IPS-15b (cell line): ENCODE results near the gene RNU6-9.
A peak's percentile ranks its signal among the peaks of the same experiment; 100 is the strongest.
"Not testable (repeated sequence)": the region's sequence is repeated elsewhere in the genome, so short reads cannot be mapped to it uniquely, and the experiment has no call there.

ENCODE experiments used
- H3K27me3 ChIP-seq: one replicate; pipeline ENCODE4 v1.6.1; 2013; ENCODE audit warnings: low read length; ENCODE audit not compliant: control insufficient read depth, insufficient read depth
- H3K36me3 ChIP-seq: one replicate; pipeline ENCODE4 v1.6.1; 2013; ENCODE audit warnings: low read length; ENCODE audit not compliant: control insufficient read depth, insufficient read depth
- H3K4me1 ChIP-seq: one replicate; pipeline ENCODE4 v1.6.1; 2013; ENCODE audit warnings: mild to moderate bottlenecking, low read length; ENCODE audit not compliant: control insufficient read depth, insufficient read depth
- H3K4me3 ChIP-seq: one replicate; pipeline ENCODE4 v1.5.1; 2013; ENCODE audit warnings: low read depth, low read length
- H3K9ac ChIP-seq: one replicate; pipeline ENCODE4 v1.6.1; 2013; ENCODE audit warnings: low read depth, mild to moderate bottlenecking, low read length
- H3K9me3 ChIP-seq: one replicate; pipeline ENCODE4 v1.6.1; 2013; ENCODE audit warnings: mild to moderate bottlenecking, low read length; ENCODE audit not compliant: control insufficient read depth, insufficient read depth

RNU6-9 gene

DNA sequence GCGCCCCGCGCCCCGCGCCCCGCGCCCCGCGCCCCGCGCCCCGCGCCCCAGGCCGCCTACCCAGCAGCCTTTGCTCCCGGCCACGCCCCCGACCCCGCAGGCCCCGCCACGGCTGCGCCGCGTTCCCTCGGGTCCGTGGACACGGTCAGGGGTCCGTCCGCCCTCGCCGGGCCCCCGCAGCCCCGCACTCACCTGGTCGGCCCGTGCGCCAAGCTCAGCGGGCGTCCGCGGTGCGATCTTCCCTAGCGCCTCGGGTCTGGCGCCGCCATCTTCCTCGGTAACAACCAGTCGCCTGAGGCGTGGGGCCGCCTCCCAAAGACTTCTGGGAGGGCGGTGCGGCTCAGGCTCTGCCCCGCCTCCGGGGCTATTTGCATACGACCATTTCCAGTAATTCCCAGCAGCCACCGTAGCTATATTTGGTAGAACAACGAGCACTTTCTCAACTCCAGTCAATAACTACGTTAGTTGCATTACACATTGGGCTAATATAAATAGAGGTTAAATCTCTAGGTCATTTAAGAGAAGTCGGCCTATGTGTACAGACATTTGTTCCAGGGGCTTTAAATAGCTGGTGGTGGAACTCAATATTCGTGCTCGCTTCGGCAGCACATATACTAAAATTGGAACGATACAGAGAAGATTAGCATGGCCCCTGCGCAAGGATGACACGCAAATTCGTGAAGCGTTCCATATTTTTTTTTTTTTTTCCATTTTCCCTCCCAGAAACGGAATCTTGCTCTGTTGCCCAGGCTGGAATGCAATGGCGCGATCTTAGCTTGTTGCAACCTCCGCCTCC lies at the start of gene RNU6-9, which contains the start of gene MED16:
Gene RNU6-9, plus strand, starts transcription at position 591 of the 796 bp plus-strand sequence.
Gene MED16, minus strand, starts transcription at position 294 of the 796 bp plus-strand sequence. CDS start 2,056 bp downstream, outside the sequence.
- H3K9me3 ChIP-seq = no peaks in the 10 kb centered on the region
- H3K9ac ChIP-seq = peak within 1 kb of the TSS; percentile 88
- H3K4me3 ChIP-seq = peak within 1 kb of the TSS; percentile 73
- no peaks in the 10 kb centered on the region for H3K27me3 ChIP-seq
- H3K4me1 ChIP-seq = no peaks in the 10 kb centered on the region
- peaks cover 33% of the 10 kb centered on the region for H3K36me3 ChIP-seq

- no peaks in the 10 kb centered on the region for H3K9me3 ChIP-seq
- H3K4me1 ChIP-seq = no peaks in the 10 kb centered on the region
- H3K9ac ChIP-seq = no peak overlapping the region
- H3K27me3 ChIP-seq = peaks cover 2% of the 10 kb centered on the region
- H3K36me3 ChIP-seq = no peaks in the 10 kb centered on the region
- H3K4me3 ChIP-seq = peak overlapping the region; percentile 39
These were observed 49.3 kb upstream of the RNU6-9 start for GRCh38 chr19:843836-844545.

DNA sequence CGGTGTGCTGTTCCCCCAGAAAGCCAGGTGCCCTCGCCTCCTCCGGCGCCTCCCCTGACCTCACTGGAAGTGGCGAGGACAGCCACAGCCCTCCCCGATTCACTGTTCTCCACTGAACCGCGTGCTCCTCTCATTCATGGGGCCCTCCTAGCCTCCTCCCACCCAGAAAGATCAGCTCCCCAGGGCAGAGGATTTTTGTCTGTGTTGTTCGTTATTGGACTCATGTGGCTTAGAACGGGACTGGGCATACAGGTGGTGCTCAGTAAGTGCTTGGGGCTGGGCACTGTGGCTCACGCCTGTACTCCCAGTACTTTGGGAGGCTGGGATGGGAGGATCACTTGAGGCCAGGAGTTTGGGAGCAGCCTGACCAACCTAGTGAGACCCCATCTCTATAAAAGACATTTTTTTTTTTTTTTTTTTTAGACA lies 48.7 kb upstream of the RNU6-9 start:
- no peaks in the 10 kb centered on the region for H3K36me3 ChIP-seq
- no peak overlapping the region for H3K4me3 ChIP-seq
- no peak overlapping the region for H3K9ac ChIP-seq
- H3K27me3 ChIP-seq = peaks cover 2% of the 10 kb centered on the region
- no peaks in the 10 kb centered on the region for H3K9me3 ChIP-seq
- no peaks in the 10 kb centered on the region for H3K4me1 ChIP-seq

DNA sequence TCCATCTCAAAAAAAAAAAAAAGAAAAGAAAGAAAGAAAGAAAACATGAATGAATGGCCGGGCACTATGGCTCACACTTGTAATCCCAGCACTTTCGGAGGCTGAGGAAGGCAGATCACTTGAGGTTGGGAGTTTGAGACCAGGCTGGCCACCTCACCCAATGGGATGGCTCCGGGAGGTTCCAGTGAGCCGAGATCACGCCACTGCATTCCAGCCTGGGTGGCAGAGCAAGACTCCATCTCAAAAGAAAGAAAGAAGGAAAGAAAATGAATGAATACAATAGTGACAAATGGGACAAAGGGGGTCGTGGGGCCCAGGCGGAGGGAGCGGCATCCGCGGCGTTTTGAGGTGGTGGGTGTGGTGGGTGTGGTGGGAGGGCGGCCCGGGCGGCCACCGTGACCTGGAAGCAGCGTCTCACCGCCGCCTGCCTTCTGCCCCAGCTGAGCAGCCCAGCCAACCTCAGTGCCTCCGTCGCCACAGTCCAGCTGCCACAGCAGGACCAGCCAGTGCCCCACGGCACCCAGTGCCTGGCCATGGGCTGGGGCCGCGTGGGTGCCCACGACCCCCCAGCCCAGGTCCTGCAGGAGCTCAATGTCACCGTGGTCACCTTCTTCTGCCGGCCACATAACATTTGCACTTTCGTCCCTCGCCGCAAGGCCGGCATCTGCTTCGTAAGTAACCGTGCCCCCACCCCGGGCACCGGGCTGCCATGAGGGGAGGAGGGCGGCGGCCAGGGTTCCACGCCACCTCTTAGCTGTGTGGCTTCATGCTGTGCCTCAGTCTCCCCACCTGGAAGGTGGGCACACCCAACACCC lies 47.4 kb upstream of the RNU6-9 start:
- Histone ChIP-seq H3K36me3 (no peaks in the 10 kb centered on the region), H3K27me3 (peaks cover 2% of the 10 kb centered on the region), H3K4me1 (no peaks in the 10 kb centered on the region), H3K9me3 (no peaks in the 10 kb centered on the region), H3K4me3 (no peak overlapping the region), H3K9ac (no peak overlapping the region)

- no peaks in the 10 kb centered on the region for H3K36me3 ChIP-seq
- H3K9ac ChIP-seq = no peak overlapping the region
- H3K9me3 ChIP-seq = no peaks in the 10 kb centered on the region
- no peak overlapping the region for H3K4me3 ChIP-seq
- no peaks in the 10 kb centered on the region for H3K4me1 ChIP-seq
- H3K27me3 ChIP-seq = no peaks in the 10 kb centered on the region
These were observed 44.8 kb upstream of the RNU6-9 start for GRCh38 chr19:848386-848921.

DNA sequence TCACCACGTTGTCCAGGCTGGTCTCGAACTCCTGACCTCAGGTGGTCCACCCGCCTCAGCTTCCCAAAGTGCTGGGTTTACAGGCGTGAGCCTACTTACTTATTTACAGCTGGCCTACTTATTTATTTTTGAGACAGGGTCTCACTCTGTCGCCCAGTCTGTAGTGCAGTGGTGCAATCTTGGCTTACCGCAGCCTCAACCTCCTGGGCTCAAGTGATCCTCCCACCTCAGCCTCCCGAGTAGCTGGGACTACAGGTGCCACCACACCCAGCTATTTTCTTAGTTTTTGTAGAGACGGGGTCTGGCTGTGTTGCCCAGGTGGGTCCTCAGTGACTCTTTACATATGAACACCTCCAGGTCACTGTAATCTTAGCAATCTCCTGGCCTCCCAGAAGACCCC lies 44.1 kb upstream of the RNU6-9 start:
- not testable (repeated sequence) for H3K36me3 ChIP-seq, H3K27me3 ChIP-seq, H3K9ac ChIP-seq, H3K4me1 ChIP-seq, H3K9me3 ChIP-seq, H3K4me3 ChIP-seq

GRCh38 chr19:850221-850978 lies 42.9 kb upstream of the RNU6-9 start:
- no peaks in the 10 kb centered on the region for H3K9me3 ChIP-seq
- H3K27me3 ChIP-seq = no peaks in the 10 kb centered on the region
- no peak overlapping the region for H3K9ac ChIP-seq
- H3K4me3 ChIP-seq = no peak overlapping the region
- no peaks in the 10 kb centered on the region for H3K36me3 ChIP-seq
- H3K4me1 ChIP-seq = no peaks in the 10 kb centered on the region

DNA sequence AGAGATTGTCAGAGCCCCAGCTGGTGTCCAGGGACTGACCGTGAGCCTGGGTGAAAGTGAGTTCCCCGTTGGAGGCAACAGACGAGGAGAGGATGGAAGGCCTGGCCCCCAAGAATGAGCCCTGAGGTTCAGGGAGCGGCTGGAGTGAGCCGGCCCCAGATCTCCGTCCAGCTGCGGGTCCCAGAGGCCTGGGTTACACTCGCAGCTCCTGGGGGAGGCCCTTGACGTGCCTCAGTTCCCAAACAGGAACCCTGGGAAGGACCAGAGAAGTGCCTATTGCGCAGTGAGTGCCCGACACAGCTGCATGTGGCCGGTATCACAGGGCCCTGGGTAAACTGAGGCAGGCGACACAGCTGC lies 42.3 kb upstream of the RNU6-9 start:
- H3K36me3 ChIP-seq = no peaks in the 10 kb centered on the region
- H3K27me3 ChIP-seq = no peaks in the 10 kb centered on the region
- no peaks in the 10 kb centered on the region for H3K4me1 ChIP-seq
- H3K4me3 ChIP-seq = no peak overlapping the region
- no peak overlapping the region for H3K9ac ChIP-seq
- no peaks in the 10 kb centered on the region for H3K9me3 ChIP-seq

DNA sequence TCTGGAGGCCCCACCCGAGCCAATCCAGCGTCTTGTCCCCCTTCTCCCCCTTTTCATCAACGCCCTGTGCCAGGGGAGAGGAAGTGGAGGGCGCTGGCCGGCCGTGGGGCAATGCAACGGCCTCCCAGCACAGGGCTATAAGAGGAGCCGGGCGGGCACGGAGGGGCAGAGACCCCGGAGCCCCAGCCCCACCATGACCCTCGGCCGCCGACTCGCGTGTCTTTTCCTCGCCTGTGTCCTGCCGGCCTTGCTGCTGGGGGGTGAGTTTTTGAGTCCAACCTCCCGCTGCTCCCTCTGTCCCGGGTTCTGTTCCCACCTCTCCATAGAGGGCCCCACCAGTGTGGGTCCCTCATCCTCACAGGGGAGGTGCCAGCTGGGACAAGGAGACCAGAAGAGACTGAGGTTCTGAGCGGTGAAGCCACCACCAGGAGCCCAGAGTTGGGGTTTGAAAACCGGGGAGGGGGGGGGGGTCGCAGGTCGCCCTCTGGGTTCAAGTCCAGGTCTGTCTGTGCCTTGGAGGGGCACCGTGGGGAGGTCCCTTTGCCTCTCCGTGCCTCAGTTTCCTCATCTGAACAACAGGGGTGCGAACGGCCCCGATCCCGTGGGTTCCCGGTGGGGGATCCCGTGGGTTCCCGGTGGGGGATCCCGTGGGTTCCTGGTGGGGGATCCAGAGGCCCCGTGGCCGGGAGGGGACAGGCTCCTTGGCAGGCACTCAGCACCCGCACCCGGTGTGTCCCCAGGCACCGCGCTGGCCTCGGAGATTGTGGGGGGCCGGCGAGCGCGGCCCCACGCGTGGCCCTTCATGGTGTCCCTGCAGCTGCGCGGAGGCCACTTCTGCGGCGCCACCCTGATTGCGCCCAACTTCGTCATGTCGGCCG lies 40.9 kb upstream of the RNU6-9 start, which contains the start of gene ELANE:
Gene ELANE, plus strand, starts transcription at position 168 of the 878 bp plus-strand sequence. Its CDS starts 26 bp downstream, at position 194.
- H3K9me3 ChIP-seq = no peaks in the 10 kb centered on the region
- no peaks in the 10 kb centered on the region for H3K27me3 ChIP-seq
- H3K36me3 ChIP-seq = no peaks in the 10 kb centered on the region
- no peak within 1 kb of the TSS for H3K4me3 ChIP-seq
- H3K9ac ChIP-seq = no peak within 1 kb of the TSS
- H3K4me1 ChIP-seq = no peaks in the 10 kb centered on the region

DNA sequence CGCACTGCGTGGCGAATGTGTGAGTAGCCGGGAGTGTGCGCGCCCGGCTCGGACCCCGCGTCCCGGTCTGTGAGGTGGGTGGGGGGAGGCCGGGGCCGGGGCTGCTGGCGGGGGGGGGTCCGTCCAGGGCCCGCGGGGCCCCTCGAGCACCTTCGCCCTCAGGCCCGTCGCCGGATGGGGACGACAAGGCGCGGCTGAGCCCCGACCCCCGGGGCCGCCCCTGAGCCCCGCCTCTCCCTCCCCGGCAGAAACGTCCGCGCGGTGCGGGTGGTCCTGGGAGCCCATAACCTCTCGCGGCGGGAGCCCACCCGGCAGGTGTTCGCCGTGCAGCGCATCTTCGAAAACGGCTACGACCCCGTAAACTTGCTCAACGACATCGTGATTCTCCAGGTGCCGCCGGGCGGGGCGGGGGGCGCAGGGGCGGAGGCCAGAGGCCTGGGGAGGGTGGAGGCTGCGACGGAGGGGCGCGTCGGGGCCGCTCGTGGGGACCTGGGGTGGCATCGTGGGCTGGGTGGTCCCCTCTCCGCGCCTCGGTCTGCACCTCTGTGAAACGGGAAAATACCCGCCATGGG lies 40.2 kb upstream of the RNU6-9 start:
- H3K36me3 ChIP-seq = no peaks in the 10 kb centered on the region
- no peak overlapping the region for H3K9ac ChIP-seq
- no peak overlapping the region for H3K4me3 ChIP-seq
- no peaks in the 10 kb centered on the region for H3K9me3 ChIP-seq
- H3K27me3 ChIP-seq = no peaks in the 10 kb centered on the region
- H3K4me1 ChIP-seq = no peaks in the 10 kb centered on the region
